ENCODE measurements around the gene AXDND1.
A peak's percentile ranks its signal among the peaks of the same experiment; 100 is the strongest.
"Not testable (repeated sequence)": the region's sequence is repeated elsewhere in the genome, so short reads cannot be mapped to it uniquely, and the experiment has no call there.

Gene AXDND1, protein sequence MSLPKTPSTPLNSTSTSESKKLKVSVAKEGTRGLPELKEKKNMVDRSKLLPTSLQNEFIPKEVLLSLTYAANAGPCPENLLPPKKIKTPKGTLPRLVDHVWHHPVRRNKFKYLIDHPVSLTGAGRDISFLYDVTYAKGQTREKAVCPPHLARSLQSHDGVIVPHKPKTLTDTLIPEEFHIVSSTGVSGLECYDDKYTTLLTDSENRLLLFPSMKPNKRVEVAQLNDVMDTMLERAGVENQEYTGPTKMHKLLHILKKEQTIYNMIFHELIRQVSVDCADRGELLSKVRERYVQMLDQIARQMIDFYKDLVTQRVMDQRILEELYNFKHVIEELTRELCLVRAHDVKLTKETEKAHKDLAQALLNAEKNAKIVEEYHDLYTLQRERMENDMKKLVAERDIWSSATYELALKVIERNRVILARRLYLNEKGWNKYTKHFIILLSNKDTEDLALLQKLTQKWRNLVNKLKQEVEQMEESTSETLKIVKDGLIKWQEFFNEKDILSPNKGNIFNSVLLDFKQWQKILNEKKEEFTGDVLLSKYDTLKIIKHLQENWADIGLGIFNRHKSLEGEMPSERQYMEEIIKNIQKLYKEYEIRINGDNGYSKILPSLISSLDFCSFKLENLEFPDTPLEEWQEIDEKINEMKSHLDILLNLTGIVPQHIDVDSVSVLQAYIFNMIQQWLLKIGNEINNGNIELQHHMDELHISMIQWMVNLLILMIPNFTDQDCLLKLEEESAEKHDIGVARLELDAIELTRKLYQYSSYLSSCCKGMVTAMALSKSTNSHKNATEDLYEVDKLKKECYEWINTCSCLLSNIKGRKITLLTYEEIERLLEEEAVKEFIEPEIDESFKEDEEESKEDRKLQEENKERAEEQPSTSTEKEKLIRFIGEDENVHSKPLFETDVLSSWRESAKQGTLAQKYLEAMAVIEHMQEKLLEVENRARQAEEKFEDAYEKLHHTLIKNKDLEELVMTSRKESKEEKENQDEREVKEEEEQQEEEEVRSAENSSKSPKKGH

GRCh38 chr1:179365342-179366092 lies at the start of gene AXDND1:
TSS of gene AXDND1 (plus strand) at chr1:179365971. CDS start at chr1:179366510, 539 bp downstream.
- peak; percentile 79 for DNase-seq

- no peak for DNase-seq
These were observed 47.3 kb upstream of the AXDND1 start for GRCh38 chr1:179318491-179318890.

DNA sequence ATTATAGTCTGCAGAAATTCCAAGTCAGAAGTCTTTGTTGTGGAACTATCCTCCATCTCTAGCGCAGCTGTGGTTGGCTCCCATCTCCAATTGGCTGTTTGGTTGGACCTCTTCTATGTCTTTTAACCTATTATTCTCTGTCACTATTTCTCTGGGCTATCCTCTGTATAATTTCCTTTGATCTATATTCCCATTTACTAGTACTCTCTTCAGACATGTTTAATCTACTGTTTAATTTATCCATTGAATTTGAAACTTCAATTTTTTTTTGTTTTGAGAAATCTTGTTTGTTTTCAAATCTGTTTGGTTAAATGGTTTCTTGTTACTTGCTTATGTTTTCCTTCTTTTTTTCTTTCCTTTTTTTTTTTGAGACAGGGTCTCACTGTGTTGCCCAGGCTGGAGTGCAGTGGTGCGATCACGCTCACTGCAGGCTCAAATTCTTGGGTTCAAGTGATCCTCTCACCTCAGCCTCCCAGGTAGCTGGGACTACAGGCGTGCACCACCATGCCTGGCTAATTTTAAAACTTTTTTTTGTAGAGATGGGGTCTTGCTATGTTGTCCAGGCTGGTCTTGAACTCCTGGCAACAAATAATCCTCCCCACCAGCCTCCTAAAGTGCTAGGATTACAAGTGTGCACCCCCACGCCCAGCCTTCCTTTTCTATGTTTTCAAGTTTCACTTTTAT lies 44.1 kb upstream of the AXDND1 start:
- DNase-seq: no peak

- DNase-seq: no peak
These were observed 43.2 kb upstream of the AXDND1 start for GRCh38 chr1:179322557-179322956.

DNA sequence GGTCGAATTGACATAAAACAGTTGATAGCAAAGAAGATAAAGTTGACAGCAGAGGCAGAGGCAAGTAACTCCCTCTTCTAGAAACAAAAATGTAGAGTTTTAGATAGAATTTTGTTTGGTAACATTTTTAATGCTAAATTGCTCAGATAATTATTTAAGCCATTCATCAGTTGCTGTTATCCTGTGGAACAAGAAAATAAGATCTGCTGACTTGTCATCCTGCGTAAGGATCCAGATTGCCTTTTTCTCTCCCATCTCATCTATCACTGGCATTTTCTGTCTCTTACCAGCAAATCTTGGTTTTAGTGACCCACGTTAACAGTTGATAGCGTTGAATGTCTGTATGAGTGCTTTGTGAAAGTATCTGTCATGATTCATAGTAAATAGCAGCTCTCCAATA lies 42.3 kb upstream of the AXDND1 start:
- no peak for DNase-seq

GRCh38 chr1:179325836-179326235 lies 39.9 kb upstream of the AXDND1 start:
- DNase-seq: no peak

GRCh38 chr1:179326746-179327145 lies 39.0 kb upstream of the AXDND1 start:
- DNase-seq: no peak

DNA sequence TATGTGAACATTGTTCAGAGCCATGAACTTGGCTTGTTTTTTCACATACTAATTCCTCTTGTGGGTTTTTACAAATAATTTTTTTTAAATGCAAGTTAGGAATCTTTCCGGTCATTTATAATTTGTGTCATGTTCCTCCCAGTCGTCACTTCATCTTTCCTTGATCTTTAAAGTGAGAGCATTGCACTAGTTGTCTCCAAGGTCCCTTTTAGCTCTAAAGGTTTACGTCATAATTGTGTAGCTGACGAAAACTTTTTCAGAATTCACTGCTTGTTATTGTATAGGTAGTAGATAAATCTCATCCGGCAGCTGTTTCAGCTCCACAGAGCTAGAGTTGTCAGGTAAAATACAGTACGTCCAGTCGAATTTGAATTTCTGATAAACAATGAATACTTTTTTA lies 38.6 kb upstream of the AXDND1 start:
- DNase-seq: no peak

- no peak for DNase-seq
These were observed 38.1 kb upstream of the AXDND1 start for GRCh38 chr1:179327679-179328078.

DNA sequence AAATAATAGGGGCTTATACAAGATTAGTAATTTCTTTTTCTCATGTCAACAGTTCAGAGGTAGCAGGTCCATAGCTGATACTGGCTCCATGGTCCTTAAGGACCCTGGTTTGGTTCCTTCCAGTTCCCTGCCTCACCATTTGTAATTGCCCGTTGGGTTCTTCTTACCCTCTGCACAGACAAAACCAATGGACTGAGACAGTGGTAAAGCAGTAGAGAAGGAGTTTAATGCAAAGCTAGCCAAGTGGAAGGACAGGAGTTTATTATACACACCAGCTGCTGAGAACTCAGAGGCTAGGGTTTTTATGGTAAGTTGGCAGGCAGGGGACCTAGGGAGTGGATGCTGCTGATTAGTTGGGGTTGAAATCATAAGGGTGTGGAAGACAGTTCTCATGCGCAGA lies 35.9 kb upstream of the AXDND1 start:
- no peak for DNase-seq

GRCh38 chr1:179334440-179334839 lies 31.3 kb upstream of the AXDND1 start:
- DNase-seq: no peak

DNA sequence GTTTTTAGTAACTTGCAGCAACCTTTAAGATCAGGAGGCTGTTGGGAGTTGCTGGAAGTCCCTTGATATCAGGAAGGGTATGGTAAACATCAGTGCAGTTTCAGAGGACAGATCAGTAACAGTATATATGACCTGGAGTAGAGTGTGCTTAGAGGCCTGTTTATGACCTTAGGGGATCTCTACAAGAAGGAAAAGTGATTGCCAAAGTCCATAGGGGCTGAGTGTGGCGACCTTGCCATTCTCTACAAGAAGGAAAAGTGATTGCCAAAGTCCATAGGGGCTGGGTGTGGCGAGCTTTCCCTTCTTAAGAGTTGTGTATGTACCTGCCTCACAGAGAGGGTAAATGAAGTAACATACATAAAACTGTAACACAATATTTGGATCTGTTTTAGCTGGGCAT lies 28.5 kb upstream of the AXDND1 start:
- DNase-seq: no peak

DNA sequence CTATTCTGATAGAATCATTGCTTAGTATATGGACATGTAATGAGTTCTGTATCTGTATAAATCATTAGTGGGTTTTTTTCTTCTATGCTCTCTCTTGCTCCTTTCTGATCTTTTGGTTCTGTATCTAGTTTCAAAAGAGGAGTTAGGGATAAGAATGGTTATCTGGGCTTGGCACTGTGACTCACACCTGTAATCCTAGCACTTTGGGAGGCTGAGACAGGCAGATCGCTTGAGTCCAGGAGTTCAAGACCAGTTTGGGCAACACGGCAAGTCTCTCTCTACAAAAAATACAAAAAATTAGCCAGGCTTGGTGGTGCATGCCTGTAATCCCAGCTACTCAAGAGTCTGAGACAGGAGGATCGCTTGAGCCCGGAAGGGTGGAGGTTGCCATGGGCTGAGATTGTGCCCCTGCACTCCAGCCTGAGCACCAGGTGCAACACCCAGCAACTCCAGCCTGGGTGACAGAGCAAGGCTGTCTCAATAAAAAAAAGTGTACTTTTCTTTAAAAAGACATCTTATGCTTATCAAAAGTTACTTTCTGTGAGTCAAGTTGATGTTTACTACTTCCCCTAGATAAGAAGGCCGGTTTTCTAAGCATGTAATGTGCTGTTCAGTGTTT lies 27.7 kb upstream of the AXDND1 start:
- DNase-seq: no peak

GRCh38 chr1:179340918-179341317 lies 24.9 kb upstream of the AXDND1 start:
- DNase-seq: no peak

DNA sequence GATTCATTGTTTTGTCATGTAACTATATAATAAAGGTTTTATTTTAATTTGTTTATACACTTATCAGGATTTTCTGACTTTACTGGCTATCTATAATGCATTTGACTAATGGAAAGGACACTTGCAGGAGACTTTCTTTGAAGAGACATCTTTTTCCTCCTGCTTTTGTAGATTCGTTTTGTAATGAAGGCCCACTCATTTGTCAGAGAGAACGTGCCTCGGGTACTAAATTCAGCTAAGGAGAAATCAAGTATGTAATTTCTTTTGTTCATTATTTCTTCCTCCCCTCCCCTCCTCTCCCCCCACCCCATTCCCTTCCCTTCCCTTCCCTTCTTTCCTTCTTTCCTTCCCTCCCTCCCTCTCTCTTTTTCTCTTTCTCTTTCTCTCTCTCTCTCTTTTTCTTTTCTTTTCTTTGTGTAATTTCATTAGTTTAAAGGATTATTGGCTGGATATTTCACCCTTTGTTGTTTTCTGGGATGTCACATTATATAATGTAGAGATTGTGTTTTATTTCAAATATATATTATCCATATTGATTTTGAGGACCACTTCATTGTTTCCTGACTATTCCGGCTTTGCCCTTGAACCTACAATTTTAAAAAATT lies 23.7 kb upstream of the AXDND1 start:
- no peak for DNase-seq

GRCh38 chr1:179342740-179343404 lies 22.9 kb upstream of the AXDND1 start:
- DNase-seq: no peak

GRCh38 chr1:179351281-179351680 lies 14.5 kb upstream of the AXDND1 start:
- DNase-seq: no peak

DNA sequence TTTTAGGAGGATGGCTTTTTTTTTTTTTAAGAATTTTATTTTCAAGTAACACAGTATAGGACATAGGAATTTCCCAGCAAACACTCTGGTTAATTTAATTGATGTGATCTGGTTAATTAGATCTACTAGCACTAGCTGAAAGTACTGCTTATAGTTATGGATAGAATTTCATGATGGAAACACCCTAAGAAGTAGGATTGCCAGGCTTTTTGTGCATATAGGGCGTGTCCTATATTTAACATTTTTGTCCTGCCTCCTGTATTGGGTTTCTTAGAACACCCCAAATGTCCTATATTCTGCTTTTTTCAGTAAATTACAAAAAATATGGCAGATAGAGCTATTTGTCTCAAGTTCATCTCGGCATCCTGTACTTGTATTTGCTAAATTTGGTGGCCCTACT lies 13.5 kb upstream of the AXDND1 start:
- no peak for DNase-seq

DNA sequence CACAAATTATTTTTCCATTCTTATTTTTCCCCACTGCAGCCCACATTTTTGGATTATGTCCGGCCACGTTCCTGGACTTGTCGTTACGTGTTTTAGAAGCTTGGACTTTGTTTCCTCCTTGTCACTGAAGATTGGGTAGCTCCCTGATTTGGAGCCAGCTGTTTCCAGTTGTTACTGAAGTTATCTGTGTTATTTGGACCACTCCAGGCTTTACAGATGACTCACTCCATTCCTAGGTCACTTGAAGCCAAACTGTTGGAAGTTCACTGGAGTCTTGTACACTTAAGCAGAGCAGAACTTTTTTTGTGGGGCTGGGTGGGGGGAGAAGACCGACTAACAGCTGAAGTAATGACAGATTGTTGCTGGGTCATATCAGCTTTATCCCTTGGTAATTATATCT lies 12.2 kb upstream of the AXDND1 start:
- DNase-seq: no peak

DNA sequence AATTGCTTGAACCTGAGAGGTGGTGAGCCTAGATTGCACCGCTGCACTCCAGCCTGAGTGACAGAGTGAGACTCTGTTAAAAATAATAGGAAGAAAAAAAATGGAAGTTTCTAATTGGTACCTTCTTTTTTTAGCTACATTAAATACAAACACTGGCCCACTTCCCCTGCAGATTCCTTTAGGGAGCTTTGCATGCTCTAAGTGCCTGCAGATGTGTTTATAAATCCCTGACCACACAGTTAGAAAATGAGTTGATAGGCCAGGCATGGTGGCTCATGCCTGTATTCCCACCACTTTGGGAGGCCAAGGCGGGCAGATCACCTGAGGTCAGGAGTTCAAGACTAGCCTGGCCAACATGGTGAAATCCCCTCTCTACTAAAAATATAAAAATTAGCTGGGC lies 4.1 kb upstream of the AXDND1 start:
- DNase-seq: not testable (repeated sequence)

Data from NCI-H345 (cell line).